Stomach (tissue), 4 donors: ENCODE results near the gene NEDD4L.
A peak's percentile ranks its signal among the peaks of the same experiment; 100 is the strongest.

Experiments used
- CTCF ChIP-seq, 7 experiments: fragments of 450-650 bp in 4 of 7; fragments of 200-600 bp in 3 of 7; sonication (generic) in 3 of 7; IDR thresholded peaks; one replicate each; pipeline ENCODE4 v1.5.1; 2016 to 2019; ENCODE audit warnings: antibody characterized with exemption in 7 of 7, control low read depth in 2 of 7, mild to moderate bottlenecking in 1 of 7
- EP300 ChIP-seq: sonication (generic); formaldehyde crosslinking; IDR thresholded peaks from one replicate; pipeline ENCODE4 v1.6.1; 2017; ENCODE audit warnings: antibody characterized with exemption
- POLR2A ChIP-seq, 4 donors: fragments of 450-650 bp; IDR thresholded peaks; one replicate each; pipeline ENCODE4 v1.6.1; 2016; ENCODE audit warnings: antibody characterized with exemption in 4 of 4, control low read depth in 2 of 4, mild to moderate bottlenecking in 1 of 4, moderate library complexity in 1 of 4
- POLR2AphosphoS5 ChIP-seq, 3 donors: sonication (generic); formaldehyde crosslinking; IDR thresholded peaks; one replicate each; pipeline ENCODE4 v1.6.1; 2016; ENCODE audit warnings: antibody characterized with exemption in 3 of 3

GRCh38 chr18:58285449-58286130, 241.6 kb downstream of the NEDD4L start:
- TF ChIP-seq CTCF (IDR thresholded peaks at IDR 0.05) = no peak
- TF ChIP-seq POLR2A (IDR thresholded peaks at IDR 0.05) = no peak
- peak in 2 of 3 donors; percentile 54 to 62 for TF ChIP-seq POLR2AphosphoS5 (IDR thresholded peaks at IDR 0.05)
- no peak for TF ChIP-seq EP300
